Muscle of back (tissue), 11 donors: ENCODE data around the gene SETBP1. TPM values are rescaled to one million over a fixed set of nuclear protein-coding genes. Genes with fewer than 3 reads are reported as not detected.
A peak's percentile ranks its signal among the peaks of the same experiment; 100 is the strongest.
"Not testable (repeated sequence)": the region's sequence is repeated elsewhere in the genome, so short reads cannot be mapped to it uniquely, and the experiment has no call there.

Experiments used
- DNase-seq, 3 donors: peaks; one replicate each; pipeline versions ENCODE4 v3.0.0 to v3.0.0-alpha.2; 2013
- polyA plus RNA-seq, 10 donors: library from polyadenylated mRNA; unstranded; fragments of 120-200 nt; gene quantifications; one replicate each; pipeline ENCODE4 v1.2.1, GENCODE V29; 2013; ENCODE audit not compliant: insufficient read length in 10 of 10

Gene SETBP1
- polyA plus RNA-seq, 10 donors: 13.6 to 21.3 (median 16.0) TPM

DNA sequence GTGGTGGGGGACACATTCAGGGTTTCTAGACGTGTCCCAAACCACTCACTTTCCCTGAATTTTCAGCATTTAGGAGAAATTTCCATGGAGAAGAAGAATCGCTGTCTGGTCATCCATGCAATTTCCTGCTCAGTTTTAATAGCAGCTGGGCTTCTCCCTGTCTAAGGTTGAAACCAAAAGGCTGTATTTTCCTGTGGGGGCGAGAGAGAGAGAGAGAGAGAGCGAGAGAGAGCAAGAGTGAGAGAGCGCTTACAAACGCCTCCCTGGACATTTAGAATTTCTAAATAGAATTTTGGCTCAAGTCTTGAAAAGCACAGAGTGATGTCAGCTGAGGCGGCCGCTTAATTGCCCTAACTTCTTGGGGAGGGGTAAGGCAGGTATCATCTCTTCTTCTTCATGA, 110.8 kb downstream of the SETBP1 start:
- DNase-seq: peak in 2 of 3 donors; percentile 65 to 81

DNA sequence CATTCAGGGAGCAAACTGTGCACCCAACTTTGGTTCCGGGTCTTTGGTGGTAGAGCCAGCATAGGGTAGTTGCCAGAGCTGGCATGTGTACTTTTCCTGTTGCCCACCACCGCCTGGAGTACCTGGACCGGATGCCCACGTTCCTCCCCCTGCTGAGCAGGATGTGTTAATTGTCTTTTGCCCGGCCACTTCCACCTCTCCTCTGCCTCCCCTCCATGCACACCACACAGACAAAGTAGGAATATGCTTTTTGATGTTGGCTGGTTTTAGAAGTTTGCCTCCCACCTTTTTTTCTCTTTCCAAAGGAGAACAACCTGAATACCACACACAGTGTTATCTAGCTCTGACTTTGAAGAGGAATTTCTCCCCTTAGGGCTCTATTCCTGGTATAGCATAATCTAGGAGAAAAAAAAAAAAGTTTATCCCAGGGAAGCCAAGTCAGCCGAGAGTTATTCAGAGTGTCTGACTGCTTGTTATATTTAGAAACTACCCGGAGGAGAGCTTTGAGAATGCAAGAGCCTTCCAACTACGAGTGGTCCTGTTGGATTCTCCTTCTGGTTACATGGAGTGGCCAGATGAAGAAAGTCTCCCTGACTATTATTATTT, 111.9 kb downstream of the SETBP1 start:
- peak in 1 of 3 donors; percentile 29 for DNase-seq

DNA sequence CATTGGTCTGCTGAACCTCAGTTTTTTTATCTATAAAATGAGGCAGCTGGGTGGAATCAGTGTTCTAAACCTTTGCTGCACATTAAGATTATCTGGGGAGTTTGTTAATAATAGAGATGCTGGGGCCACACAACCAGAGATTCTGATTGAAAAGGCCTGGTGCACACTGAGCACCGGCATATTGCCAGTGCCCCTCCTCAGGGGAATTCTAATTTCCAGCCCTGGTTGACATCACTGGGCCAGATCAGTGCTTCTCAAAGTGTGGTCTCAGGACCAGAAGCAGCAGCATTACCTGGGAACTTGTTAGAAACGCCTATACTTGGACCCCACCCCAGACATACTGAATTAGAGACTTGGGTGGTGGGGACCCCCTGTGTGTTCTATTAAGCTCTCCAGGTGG, 112.5 kb downstream of the SETBP1 start:
- peak in 1 of 3 donors; percentile 23 for DNase-seq

DNA sequence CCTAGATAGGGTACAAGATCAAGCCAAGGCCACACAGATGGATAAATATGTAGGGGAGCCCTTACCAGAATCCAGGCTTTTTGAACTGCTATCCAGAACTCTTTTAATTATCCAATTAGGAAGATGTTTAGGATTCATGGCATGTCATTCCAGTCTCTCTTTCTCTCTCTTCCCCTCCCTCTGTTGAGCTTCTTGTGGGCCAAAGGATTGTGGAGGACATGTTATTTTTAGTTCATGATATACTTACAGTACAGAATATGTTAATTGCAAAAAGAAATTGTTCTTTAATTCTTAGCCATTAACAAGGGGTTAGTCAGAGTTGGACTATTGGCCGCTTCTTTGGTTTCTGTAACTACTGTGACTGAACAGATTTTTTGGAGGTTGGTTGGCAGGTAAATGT, 113.0 kb downstream of the SETBP1 start:
- DNase-seq: no peak

DNA sequence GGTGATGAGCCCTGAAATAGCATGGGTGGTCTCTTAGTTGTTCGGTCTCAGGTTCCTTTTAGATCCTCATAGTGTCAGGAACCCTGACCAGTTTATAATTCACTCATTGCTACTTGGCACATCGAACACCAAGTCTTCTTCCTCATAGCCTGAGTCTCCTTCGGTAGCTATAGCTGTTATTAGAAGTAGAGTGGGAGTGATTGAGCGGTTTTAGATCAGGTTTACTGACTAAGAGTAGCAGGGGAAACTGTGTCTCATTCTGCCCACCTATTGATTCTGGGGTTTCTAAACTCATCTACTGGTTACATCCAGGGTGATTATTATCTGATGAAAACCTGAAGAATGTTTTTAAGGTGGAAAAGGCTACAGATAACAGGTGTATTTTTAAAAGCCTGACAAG, 114.6 kb downstream of the SETBP1 start:
- DNase-seq: no peak

DNA sequence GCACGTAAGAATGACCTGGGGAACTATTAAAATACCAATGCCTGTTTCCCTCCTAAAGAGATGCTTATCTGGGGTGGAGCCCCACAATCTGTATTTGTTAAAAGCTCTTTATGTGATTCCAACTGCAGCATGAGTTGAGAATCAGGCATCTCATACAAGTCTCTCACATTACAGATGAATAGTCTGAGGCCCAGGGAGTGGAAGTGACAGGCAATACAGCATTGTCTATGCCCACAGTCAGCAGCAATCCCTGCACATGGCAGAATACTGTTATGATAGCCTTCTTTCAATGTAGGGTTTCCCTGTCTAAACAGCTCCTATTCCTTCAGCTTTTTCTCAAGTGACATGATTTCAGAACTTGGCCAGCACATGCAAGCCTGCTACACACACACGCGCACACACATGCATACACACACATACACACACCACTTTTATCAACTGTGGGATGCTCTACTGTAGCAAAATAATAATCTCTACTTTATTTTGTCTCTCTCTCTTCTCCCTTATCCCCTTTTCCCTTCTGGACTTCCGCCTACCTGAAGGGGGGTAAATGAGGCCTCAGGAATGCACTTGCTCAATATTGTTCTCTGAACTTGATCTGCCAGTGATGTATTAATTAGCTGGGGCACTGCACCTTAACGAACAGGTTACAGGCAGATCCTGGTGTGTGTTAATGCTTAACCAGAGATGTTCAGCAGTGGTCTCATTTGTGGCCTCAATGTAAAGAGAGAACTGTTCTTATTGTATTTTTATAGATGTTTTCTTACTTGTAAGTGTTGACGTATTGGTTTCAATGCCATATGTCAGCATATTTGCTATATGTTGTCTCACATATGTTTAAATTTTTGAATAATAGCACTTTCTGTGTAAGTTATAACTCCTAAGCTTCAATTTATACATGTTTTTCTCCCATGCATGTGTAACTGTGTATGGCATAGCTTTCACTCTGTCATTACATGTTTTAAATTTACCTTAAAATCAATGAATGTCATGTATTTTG, 116.0 kb downstream of the SETBP1 start:
- DNase-seq: no peak

DNA sequence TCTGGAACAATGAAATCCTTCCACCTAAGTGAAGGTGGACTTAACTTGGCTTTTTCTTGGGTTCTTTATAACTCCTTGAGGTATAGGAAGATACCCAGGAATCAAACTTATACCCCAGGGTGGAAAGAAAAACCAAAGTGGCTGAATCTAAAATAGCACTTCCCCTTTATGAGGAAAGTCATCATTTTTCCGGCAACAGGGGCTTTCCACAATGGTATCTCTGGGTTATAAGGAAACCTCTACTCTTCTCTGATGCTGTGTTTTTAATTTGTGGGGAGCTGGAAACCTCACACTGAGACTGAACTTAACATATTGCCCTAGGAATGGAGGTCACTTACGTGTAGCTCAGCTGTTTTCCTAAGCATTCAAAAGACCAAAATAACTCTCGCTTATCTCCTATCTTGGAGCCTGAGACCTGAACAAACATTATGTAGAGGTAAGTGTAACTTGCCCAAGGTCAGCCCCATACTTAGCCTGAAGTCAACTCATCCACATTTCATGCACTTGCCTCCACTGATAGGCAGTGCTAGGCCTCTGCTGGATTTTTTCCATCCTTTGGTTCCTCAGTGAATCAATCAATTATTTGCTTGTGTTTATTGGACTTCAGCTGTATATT, 117.9 kb downstream of the SETBP1 start:
- no peak for DNase-seq

DNA sequence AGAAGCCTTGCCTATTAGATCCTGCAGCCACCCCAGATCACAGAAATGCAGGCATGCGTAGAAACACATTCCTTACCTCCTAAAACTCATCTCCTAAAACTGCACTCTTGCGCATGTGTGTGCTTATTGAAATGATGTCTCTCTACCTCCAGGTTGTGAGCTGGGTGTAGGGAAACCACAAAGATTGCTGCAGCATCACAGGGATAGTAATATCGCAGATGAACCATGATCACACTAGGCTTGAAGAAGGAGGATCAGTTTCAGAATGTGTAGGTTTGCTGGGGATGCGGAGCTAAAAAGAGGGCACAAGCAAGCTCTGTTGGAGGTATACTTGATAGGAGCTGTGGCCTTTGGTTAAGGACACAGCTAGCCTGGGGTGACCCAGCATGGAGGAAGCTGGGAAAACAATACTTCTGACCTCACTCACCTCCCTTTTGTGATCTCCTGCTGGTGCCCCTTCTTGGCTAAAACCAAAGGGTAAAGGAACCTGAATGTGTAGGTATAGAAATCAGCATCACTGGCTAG, 118.8 kb downstream of the SETBP1 start:
- no peak for DNase-seq

DNA sequence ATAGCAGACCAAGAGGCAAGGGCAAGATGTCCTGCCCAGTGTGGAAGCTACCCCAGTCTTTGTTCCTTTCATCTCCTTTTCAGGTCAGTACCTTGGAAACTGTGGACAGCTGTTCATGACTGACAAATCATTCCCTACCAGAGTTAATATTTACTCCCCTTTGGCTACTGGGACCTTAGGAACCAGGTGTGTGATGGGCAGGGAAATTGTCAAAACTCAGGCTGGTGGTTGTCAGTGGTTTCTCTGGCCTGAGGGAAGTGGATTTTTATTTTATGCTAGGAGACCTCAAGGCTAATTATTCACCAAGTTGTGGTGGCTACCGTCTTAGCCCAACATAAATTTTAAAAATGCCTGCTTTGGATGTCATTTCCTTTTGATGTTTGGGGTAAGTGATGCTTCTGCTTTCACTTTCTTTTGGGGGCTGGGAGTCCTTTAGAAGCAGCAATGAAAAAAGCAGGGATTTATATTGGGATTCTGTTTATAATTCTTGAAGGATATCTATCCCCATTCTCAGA, 119.3 kb downstream of the SETBP1 start:
- no peak for DNase-seq

DNA sequence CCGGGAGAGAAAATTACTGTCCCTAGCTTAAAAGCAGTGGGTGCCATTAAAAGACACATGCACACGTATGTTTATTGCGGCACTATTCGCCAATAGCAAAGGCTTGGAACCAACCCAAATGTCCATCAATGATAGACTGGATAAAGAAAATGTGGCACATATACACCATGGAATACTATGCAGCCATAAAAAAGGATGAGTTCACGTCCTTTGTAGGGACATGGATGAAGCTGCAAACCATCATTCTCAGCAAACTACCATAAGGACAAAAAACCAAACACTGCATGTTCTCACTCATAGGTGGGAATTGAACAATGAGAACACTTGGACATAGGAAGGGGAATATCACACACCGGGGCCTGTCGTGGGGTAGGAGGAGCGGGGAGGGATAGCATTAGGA, 120.1 kb downstream of the SETBP1 start:
- not testable (repeated sequence) for DNase-seq

DNA sequence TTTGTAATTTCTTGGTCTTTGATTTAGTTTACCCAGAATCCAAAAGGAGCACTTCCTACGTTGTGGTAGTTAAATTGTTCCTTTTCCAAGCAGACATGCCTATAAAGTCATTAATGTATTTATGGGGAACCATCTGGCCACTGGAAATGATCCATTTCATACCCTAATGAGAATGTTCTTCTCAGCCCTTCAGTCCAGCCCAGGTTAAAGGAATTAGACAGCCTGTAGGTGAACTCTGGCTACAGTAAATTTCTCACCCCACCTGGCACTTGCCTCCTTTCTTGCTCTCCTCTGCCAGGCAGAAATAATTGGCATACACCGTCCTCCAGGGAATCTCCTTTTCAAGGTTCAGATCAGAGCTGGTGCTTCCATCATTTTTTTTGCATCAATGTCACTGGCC, 121.1 kb downstream of the SETBP1 start:
- no peak for DNase-seq

DNA sequence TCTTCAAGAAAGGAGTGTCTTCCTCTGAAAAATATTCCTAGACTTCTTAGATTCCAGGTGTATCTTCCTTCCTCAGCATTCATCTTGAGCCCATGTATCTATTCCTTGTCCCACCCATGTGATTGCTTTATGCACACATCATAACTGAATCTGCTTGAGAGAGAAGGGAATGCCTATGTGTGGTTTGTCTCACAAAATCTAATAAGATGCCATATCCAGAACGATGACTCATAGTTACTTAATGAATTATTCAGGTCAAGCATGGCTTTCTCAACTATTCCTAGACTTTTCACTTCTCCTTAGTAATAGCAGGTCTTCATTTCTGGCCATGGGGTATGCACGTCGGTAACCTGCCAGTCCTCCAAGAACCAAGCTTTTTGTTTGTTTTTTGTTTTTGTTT, 121.8 kb downstream of the SETBP1 start:
- DNase-seq: no peak

DNA sequence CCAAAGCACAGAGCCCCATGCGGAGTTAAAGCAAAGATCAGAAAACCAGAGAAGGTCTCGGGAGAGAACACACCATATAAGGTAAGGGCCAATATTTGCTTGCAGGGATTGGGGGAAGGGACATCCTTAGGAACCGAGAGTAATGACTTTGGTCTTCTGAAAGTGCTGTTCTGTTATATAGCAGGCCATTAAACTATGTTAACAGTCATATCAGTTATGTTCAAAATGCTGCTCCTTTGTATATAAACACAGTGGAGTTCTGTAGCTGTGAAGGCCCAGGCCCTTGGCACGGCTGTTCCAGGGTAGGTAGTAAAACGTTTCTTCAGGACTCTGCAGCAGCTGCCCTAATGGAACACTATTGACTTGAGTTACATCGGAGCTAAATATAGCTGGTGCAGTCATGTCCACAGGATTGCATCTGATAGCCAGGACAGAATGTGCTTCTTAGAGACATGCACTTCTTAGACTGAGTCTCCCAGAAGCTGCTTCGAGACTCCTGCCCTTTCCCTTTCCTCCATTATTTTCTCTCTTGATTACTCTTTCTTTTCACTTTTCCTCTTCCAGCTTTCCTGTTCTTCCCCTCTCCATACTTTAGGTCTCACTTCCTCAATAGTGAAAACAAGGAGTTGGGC, 122.4 kb downstream of the SETBP1 start:
- peak; percentile 59 to 74 (median 61) for DNase-seq

DNA sequence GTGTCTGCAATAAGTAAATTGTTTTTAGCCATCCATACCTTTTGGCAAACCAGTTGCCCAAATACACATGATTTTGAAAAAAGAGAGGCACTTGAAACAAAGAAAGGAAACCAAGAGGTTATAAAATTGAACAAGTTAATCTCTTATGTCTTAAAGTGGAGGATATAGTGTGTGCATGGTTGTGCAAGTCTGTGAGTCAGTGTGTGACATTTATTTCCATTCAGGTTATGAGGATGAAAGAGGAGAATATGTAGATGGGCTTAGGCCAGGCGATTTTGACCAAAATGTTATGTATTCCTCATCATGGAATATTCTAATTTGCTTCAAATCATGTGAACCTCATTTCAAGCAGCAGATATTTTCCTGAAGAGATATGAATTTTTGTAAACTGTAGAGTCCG, 123.3 kb downstream of the SETBP1 start:
- DNase-seq: no peak

DNA sequence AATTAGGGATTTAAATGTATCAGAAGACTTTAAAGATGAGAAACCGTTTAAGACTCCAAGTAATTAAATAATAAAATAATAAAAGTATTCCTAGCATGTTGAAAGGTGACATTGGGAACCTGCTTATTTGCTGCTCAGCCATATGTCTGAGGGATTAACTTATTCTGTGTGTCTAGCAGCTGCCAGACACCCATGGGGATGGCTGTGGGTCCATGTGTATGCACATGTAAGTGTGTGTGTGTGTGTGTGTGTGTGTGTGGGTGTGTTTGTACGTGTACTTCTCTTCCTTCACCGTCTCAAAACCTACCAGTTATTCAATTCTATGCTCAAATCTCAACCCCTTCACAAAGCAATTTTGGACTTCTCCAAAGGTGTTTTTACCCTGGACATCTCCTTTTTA, 124.5 kb downstream of the SETBP1 start:
- DNase-seq: no peak

DNA sequence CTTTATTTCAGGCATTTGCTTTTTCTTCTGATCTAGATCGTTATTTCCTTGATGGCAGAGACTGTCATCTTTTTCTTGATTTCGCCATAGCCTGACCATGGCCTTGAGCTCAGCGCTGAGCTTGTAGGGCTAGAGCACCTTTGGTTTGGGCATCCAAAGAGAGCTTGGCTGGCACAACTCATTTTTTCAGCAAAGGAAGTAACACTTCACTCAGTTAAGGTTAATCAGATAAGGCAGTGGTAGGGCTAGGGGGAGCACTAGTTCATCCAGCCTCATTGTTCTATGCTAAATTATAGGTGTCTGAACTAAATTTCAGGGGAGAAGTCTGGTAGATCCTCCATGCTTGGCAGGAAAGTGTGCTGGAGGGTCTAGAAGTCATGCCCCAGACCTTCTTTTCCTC, 125.0 kb downstream of the SETBP1 start:
- DNase-seq: no peak

DNA sequence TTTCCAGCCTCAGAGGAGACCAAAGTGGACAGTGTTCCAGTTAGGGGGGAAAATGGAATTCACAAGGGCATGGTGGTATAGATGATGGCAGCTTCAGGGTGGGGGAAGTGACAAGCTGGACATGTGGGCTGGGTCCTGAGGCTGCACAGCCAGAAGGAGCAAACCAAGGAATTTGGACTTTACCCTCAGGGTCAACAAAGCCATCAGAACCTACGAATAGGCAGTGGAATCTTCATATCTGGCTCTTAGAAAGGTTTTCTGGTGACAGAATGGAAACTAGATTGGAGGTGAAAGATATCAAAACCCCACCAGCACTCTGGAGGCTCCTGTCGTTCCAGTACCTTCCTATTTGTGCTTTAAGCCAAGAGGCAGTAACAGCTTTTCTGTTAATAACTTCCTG, 127.1 kb downstream of the SETBP1 start:
- DNase-seq: no peak

DNA sequence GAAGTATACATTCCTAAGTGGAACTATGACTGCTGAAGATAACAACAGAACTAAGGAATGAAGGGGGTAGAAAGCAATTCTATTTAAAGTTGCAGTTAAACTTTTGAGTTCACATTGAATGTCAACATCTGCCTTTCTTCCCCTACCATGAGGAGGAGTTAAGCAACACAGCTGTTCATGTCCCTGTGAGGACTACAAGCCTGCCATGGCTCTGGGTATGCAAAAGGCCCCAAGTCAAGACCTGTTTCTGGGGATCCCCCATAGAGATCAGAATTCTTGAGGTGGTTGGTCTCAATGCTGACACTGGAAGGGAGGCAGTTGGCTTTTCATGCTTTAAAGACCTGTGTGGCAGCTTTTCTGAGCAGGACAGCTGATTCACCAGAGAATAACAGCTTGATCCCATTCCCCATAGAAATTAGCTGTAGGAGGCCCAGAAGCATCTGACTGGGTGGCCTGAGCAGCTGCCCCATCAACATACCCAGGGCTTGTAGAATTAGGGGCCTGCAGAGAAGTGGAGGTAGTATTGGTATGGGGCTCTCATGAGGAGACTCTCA, 131.0 kb downstream of the SETBP1 start:
- no peak for DNase-seq

DNA sequence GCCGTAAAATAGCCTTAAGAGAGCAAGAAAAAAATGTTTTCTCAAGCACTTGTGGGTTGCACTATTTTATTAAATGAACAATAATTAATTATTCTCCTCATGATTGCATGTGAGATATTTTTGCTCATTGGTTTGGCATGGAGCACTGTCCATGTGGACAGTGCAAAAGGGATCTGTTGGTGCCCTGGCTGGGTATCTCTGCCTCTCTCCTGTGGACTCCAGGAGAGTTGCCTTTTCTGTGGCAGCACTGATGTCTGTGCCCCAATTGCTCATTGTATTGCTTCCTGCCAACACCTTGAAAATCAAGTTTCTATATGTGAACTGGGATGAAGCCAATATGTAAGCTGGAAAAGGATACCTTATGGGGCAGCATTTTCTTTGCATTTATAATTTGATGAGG, 131.7 kb downstream of the SETBP1 start:
- DNase-seq: no peak

DNA sequence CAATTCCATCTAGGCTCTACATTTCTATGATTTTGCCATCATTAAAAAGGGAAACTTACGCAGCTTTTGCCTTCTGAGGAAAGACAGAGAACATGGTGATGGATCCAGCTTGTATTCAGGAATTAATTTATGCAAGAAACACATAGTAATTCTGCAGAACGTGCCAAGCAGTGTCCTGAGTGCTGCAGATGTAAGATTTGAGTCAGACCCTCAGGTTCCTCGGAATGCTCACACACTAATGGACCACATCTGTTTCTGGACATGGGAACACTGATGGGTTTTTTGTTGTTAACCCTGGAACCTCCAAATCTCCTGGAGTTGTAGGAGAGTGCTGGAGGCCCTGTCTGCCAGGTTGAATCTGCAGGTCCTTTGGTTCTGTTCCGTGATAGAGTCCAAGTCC, 132.9 kb downstream of the SETBP1 start:
- DNase-seq: no peak

DNA sequence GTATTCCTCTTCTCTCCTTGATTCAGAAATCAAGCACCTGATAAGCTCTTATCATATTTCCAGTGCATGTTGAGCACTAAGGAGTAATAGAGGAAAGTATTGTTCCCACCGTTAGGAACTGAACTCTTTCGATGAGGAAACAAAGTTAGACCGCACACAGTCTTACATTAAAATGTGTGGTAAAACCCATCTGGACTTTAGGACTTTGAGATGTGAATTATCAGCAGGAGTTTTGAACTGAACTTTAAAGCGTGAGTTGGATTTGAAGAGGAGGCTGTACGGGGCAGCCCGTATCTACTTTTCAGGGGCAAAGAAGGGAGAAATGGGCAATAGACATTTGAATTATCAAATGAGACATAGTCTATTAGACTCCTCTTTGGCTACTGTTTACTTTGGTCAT, 134.4 kb downstream of the SETBP1 start:
- DNase-seq: no peak

DNA sequence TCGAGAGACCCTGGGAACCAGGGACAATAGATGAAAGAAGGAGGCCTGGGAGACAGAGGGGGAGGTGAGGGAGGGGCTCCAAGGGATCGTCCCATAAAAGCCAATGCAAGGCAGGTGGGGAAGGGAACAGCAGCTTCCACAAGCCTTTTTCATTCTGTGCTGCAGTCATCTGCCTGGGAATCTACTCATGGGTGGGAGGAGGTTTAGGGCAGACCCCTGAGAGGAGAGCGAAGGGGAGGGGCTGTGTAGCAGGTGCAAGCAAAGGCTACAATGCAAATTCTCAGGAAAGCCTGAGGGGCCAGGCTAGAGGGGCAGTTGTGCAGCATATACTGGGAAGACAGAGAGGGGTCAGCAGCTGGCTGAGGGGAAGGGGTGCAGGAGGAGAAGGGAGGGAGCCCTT, 135.4 kb downstream of the SETBP1 start:
- DNase-seq: no peak
